Measurements from ENCODE around the gene DHRS12.
"Not testable (repeated sequence)": the region's sequence is repeated elsewhere in the genome, so short reads cannot be mapped to it uniquely, and the experiment has no call there.

DHRS12 gene

DNA sequence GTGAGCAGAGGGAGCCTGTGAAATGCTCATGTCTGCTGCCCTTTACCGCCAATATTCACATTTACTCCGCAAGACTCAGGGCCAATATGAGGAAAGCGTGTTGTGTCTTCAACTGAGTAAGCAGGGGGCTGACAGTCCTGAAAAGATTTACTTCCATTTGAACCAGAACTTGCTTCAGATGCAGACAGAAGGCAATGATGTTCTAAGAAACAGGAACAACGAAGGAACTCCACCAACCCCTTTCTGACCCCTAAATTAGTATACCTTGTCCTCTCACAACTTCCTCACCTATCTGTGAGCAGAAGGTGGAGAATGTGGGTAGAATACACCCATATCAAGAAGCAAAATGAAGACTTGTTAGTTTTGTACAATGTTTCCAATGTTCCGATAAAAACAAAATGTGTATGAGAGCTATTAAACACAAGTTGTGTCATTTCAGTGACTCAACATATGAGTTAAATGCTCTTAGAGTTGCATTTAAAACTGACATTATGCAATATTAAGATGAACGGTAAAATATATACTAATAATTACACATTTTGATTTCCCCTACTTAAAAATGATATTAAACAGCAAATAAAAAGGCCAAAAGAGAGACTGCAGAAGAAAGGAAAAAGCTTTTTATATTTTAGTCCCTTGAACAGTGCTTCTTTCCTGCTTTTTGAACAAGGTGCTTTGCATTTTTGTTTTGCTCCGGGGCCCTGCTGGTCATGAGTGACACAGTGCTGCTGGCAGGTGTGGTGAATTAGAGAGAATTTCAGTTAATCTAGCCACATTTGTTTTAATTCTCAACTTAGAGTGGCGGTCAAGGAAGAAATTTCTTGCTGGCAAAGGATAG is 25.0 kb upstream of the DHRS12 start:
- H3K27ac ChIP-seq, result no peak overlapping the region
- H3K4me1 ChIP-seq, result peaks cover 64% of the 10 kb centered on the region
- H4K20me1 ChIP-seq, result no peaks in the 10 kb centered on the region
- peak overlapping the region; percentile 6; the same call in 1 of the 2 replicates for H3K4me2 ChIP-seq
- no peaks in the 10 kb centered on the region for H3K9me3 ChIP-seq
- H3K4me3 ChIP-seq, result no peak overlapping the region
- no peak for TF ChIP-seq Cebpa-rat (IDR thresholded peaks at IDR 0.05)
- H3K36me3 ChIP-seq, result no peaks in the 10 kb centered on the region
- no peaks in the 10 kb centered on the region for H3K27me3 ChIP-seq
- no peak overlapping the region for H3K9ac ChIP-seq

DNA sequence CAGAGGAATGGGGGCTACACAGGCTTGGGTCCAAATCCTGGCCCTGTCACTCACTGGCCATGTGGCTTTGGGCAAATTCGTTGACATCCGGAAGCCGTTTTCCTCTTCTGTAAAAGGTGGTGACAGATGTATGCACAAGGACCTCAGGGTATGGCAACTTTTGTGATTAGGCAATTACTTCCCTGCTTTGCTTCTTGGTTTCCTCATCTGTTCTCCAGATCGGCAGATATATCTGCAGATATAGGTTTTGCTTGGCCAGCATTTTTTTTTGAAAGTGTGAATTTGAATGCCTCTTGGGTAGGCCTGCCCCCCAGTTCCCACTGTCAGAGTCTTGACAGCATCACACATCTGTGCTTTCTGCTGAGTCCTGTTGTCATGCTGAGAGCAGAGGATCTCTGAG is 23.3 kb upstream of the DHRS12 start:
- peak overlapping the region; percentile 81 for H3K4me2 ChIP-seq
- H3K9me3 ChIP-seq, result no peaks in the 10 kb centered on the region
- H3K4me1 ChIP-seq, result peaks cover 70% of the 10 kb centered on the region
- no peak overlapping the region for H3K9ac ChIP-seq
- H3K36me3 ChIP-seq, result no peaks in the 10 kb centered on the region
- H3K27ac ChIP-seq, result peak overlapping the region; percentile 1; the same call in 1 of the 2 replicates
- H3K4me3 ChIP-seq, result no peak overlapping the region
- H4K20me1 ChIP-seq, result no peaks in the 10 kb centered on the region
- TF ChIP-seq Cebpa-rat (IDR thresholded peaks at IDR 0.05), result no peak
- no peaks in the 10 kb centered on the region for H3K27me3 ChIP-seq

DNA sequence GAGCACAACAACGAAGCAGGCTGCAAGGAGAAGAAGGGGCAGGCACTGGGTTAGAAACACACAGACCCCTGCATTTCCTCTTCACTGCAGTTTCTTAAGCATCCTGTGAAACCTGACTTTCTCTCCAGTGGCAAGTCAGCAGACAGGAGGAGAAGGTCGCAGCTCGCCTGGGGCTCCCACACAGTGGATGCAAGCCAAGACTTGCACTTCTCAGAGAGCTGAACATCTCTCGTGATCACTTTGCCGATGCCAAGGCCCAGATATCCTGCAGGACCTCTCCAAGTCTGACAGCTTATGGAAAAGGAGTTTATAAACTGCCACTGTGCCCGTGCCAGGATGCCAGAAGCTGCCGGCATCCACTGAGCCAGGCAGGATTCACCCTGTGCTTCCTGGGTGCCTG is 22.6 kb upstream of the DHRS12 start:
- no peak for TF ChIP-seq Cebpa-rat (IDR thresholded peaks at IDR 0.05)
- Histone ChIP-seq H3K9ac (no peak overlapping the region; the same call in 1 of the 2 replicates), H4K20me1 (no peaks in the 10 kb centered on the region), H3K9me3 (no peaks in the 10 kb centered on the region), H3K36me3 (no peaks in the 10 kb centered on the region), H3K27me3 (no peaks in the 10 kb centered on the region), H3K4me3 (no peak overlapping the region), H3K4me1 (peaks cover 71% of the 10 kb centered on the region), H3K27ac (peak overlapping the region; percentile 1; the same call in 1 of the 2 replicates), H3K4me2 (peak overlapping the region; percentile 81)

- Histone ChIP-seq H4K20me1 (no peaks in the 10 kb centered on the region), H3K9me3 (no peaks in the 10 kb centered on the region), H3K27ac (peak overlapping the region; percentile 80), H3K27me3 (no peaks in the 10 kb centered on the region), H3K4me2 (peak overlapping the region; percentile 81), H3K36me3 (no peaks in the 10 kb centered on the region), H3K4me1 (peaks cover 79% of the 10 kb centered on the region), H3K9ac (peak overlapping the region; percentile 30), H3K4me3 (no peak overlapping the region)
- TF ChIP-seq Cebpa-rat (IDR thresholded peaks at IDR 0.05), result no peak
Observed at GRCh38 chr13:51825681-51826254, 21.8 kb upstream of the DHRS12 start.

- no peaks in the 10 kb centered on the region for H3K36me3 ChIP-seq
Observed at GRCh38 chr13:51825165-51825592, 21.2 kb upstream of the DHRS12 start.

GRCh38 chr13:51824712-51825111 is 20.7 kb upstream of the DHRS12 start:
- not testable (repeated sequence) for H3K27me3 ChIP-seq, H4K20me1 ChIP-seq, H3K9me3 ChIP-seq, H3K36me3 ChIP-seq
- peak overlapping the region; percentile 30; the same call in 1 of the 2 replicates for H3K4me3 ChIP-seq
- H3K27ac ChIP-seq, result peak overlapping the region; percentile 80
- peak overlapping the region; percentile 30 for H3K9ac ChIP-seq
- H3K4me2 ChIP-seq, result peak overlapping the region; percentile 81
- peaks cover 88% of the 10 kb centered on the region for H3K4me1 ChIP-seq

More at GRCh38 chr13:51825165-51825592, 21.2 kb upstream of the DHRS12 start:
- H3K4me3 ChIP-seq, result peak overlapping the region; percentile 30; the same call in 1 of the 2 replicates
- peak; percentile 78; the same call in 1 of the 2 replicates for TF ChIP-seq Cebpa-rat (IDR thresholded peaks at IDR 0.05)
- H3K4me1 ChIP-seq, result peaks cover 85% of the 10 kb centered on the region
- H3K27me3 ChIP-seq, result no peaks in the 10 kb centered on the region
- no peaks in the 10 kb centered on the region for H4K20me1 ChIP-seq
- H3K9ac ChIP-seq, result peak overlapping the region; percentile 30
- no peaks in the 10 kb centered on the region for H3K9me3 ChIP-seq
- peak overlapping the region; percentile 81 for H3K4me2 ChIP-seq
- H3K27ac ChIP-seq, result peak overlapping the region; percentile 80

DNA sequence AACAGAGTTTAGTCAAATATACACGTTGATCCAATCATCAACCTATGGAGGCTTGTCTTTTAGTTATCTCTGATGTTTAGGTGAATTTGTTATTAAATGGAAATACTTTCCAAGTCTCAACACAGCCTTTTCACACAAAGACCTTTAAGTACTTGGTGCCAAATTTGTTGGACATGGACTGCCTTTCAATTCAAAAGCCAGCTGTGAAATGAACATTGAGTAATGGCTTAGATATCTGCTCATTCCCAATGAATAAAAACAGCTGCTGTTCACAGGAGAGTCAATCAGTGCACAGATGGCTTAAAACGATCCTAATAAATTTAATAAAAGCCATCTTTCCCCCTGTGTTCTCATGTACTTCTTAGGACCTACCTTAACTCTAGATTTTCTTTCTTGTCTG is 19.9 kb upstream of the DHRS12 start:
- Histone ChIP-seq H3K9ac (no peak overlapping the region), H3K27ac (peak overlapping the region; percentile 80), H3K4me1 (peaks cover 91% of the 10 kb centered on the region), H4K20me1 (no peaks in the 10 kb centered on the region), H3K4me3 (no peak overlapping the region), H3K27me3 (no peaks in the 10 kb centered on the region), H3K9me3 (no peaks in the 10 kb centered on the region), H3K4me2 (peak overlapping the region; percentile 81), H3K36me3 (no peaks in the 10 kb centered on the region)
- TF ChIP-seq Cebpa-rat (IDR thresholded peaks at IDR 0.05), result no peak

- no peak overlapping the region for H3K4me3 ChIP-seq
- H3K27me3 ChIP-seq, result no peaks in the 10 kb centered on the region
- TF ChIP-seq Cebpa-rat (IDR thresholded peaks at IDR 0.05), result no peak
- H3K36me3 ChIP-seq, result no peaks in the 10 kb centered on the region
- H4K20me1 ChIP-seq, result no peaks in the 10 kb centered on the region
- peak overlapping the region; percentile 80 for H3K27ac ChIP-seq
- H3K4me2 ChIP-seq, result peak overlapping the region; percentile 81
- peaks cover 93% of the 10 kb centered on the region for H3K4me1 ChIP-seq
- H3K9ac ChIP-seq, result no peak overlapping the region
- no peaks in the 10 kb centered on the region for H3K9me3 ChIP-seq
Observed at GRCh38 chr13:51823359-51823758, 19.4 kb upstream of the DHRS12 start.

GRCh38 chr13:51822106-51822815 is 18.3 kb upstream of the DHRS12 start:
- no peak overlapping the region for H3K9ac ChIP-seq
- peaks cover 85% of the 10 kb centered on the region for H3K4me1 ChIP-seq
- no peaks in the 10 kb centered on the region for H4K20me1 ChIP-seq
- peak overlapping the region; percentile 23; the same call in 1 of the 2 replicates for H3K4me3 ChIP-seq
- no peaks in the 10 kb centered on the region; the same call in 1 of the 2 replicates for H3K9me3 ChIP-seq
- H3K4me2 ChIP-seq, result peak overlapping the region; percentile 81
- TF ChIP-seq Cebpa-rat (IDR thresholded peaks at IDR 0.05), result no peak
- no peaks in the 10 kb centered on the region for H3K36me3 ChIP-seq
- peak overlapping the region; percentile 80 for H3K27ac ChIP-seq
- H3K27me3 ChIP-seq, result no peaks in the 10 kb centered on the region

All from BLaER1 (cell line).